Duodenal mucosa (tissue), 2 donors: ENCODE measurements around the gene WLS.
"Not testable (repeated sequence)": the region's sequence is repeated elsewhere in the genome, so short reads cannot be mapped to it uniquely, and the experiment has no call there.

Experiments used
- H3K27ac ChIP-seq: one replicate; pipeline ENCODE4 v1.7.0; 2013; ENCODE audit warnings: low read depth, low read length
- H3K27me3 ChIP-seq, 2 donors: one replicate each; pipeline ENCODE4 v1.7.0; 2013; ENCODE audit warnings: low read length in 2 of 2, control low read depth in 1 of 2; ENCODE audit not compliant: insufficient read depth in 2 of 2, control insufficient read depth in 1 of 2
- H3K36me3 ChIP-seq, 2 donors: one replicate each; pipeline ENCODE4 v1.7.0; 2013; ENCODE audit warnings: low read length in 2 of 2, control low read depth in 1 of 2; ENCODE audit not compliant: insufficient read depth in 2 of 2, control insufficient read depth in 1 of 2
- H3K4me1 ChIP-seq, 2 donors: one replicate each; pipeline ENCODE4 v1.7.0; 2013; ENCODE audit warnings: low read length in 2 of 2, control low read depth in 1 of 2; ENCODE audit not compliant: insufficient read depth in 2 of 2, control insufficient read depth in 1 of 2
- H3K4me3 ChIP-seq, 2 donors: one replicate each; pipeline ENCODE4 v1.7.0; 2013; ENCODE audit warnings: low read length in 2 of 2, low read depth in 1 of 2
- H3K9ac ChIP-seq, 2 donors: one replicate each; pipeline ENCODE4 v1.7.0; 2013; ENCODE audit warnings: low read length in 2 of 2, low read depth in 1 of 2
- H3K9me3 ChIP-seq, 2 donors: one replicate each; pipeline ENCODE4 v1.7.0; 2013; ENCODE audit warnings: low read length in 2 of 2, control low read depth in 1 of 2; ENCODE audit not compliant: control insufficient read depth in 1 of 2

Gene WLS

GRCh38 chr1:68183895-68184294 is 48.4 kb downstream of the WLS start:
- Histone ChIP-seq H3K4me3 (no peak overlapping the region), H3K36me3 (no peaks in the 10 kb centered on the region), H3K27ac (no peak overlapping the region), H3K4me1 (no peaks in the 10 kb centered on the region), H3K9me3 (no peaks in the 10 kb centered on the region), H3K27me3 (no peaks in the 10 kb centered on the region), H3K9ac (no peak overlapping the region)

- Histone ChIP-seq H3K4me1 (peaks cover 15 to 22% of the 10 kb centered on the region in 2 donors), H3K36me3 (no peaks in the 10 kb centered on the region), H3K27ac (no peak overlapping the region), H3K4me3 (no peak overlapping the region), H3K9ac (no peak overlapping the region), H3K27me3 (no peaks in the 10 kb centered on the region), H3K9me3 (no peaks in the 10 kb centered on the region)
These were observed 51.2 kb downstream of the WLS start for GRCh38 chr1:68181165-68181556.

GRCh38 chr1:68180441-68181164 is 51.7 kb downstream of the WLS start:
- Histone ChIP-seq H3K36me3 (no peaks in the 10 kb centered on the region), H3K27me3 (no peaks in the 10 kb centered on the region), H3K9me3 (no peaks in the 10 kb centered on the region), H3K4me3 (no peak overlapping the region), H3K9ac (no peak overlapping the region), H3K4me1 (peaks cover 21 to 27% of the 10 kb centered on the region in 2 donors), H3K27ac (no peak overlapping the region)

- Histone ChIP-seq H3K4me3 (no peak overlapping the region), H3K27ac (no peak overlapping the region), H3K9ac (no peak overlapping the region), H3K4me1 (peaks cover 29 to 42% of the 10 kb centered on the region in 2 donors), H3K27me3 (no peaks in the 10 kb centered on the region), H3K9me3 (no peaks in the 10 kb centered on the region), H3K36me3 (no peaks in the 10 kb centered on the region)
These were observed 53.4 kb downstream of the WLS start for GRCh38 chr1:68178821-68179490.

- Histone ChIP-seq H3K9ac (no peak overlapping the region), H3K27ac (no peak overlapping the region), H3K27me3 (no peaks in the 10 kb centered on the region), H3K4me3 (peak overlapping the region; percentile 7 to 18), H3K4me1 (peaks cover 33 to 54% of the 10 kb centered on the region in 2 donors), H3K36me3 (no peaks in the 10 kb centered on the region), H3K9me3 (no peaks in the 10 kb centered on the region)
These were observed 56.5 kb downstream of the WLS start for GRCh38 chr1:68175621-68176398.

- Histone ChIP-seq H3K4me1 (peaks cover 33 to 54% of the 10 kb centered on the region in 2 donors), H3K27me3 (no peaks in the 10 kb centered on the region), H3K9me3 (no peaks in the 10 kb centered on the region), H3K4me3 (no peak overlapping the region), H3K36me3 (no peaks in the 10 kb centered on the region), H3K9ac (no peak overlapping the region), H3K27ac (peak overlapping the region; percentile 3)
These were observed 57.6 kb downstream of the WLS start for GRCh38 chr1:68174738-68175113.

GRCh38 chr1:68173936-68174737 is 58.2 kb downstream of the WLS start:
- no peaks in the 10 kb centered on the region for H3K27me3 ChIP-seq
- H3K9ac ChIP-seq: peak overlapping the region in 1 of 2 donors; percentile 3
- no peaks in the 10 kb centered on the region for H3K9me3 ChIP-seq
- H3K4me3 ChIP-seq: peak overlapping the region in 1 of 2 donors; percentile 37
- H3K4me1 ChIP-seq: peaks cover 33 to 54% of the 10 kb centered on the region in 2 donors
- H3K36me3 ChIP-seq: no peaks in the 10 kb centered on the region
- peak overlapping the region; percentile 3 for H3K27ac ChIP-seq

GRCh38 chr1:68173283-68173935 is 58.9 kb downstream of the WLS start:
- H3K4me1 ChIP-seq: peaks cover 33 to 54% of the 10 kb centered on the region in 2 donors
- H3K36me3 ChIP-seq: no peaks in the 10 kb centered on the region
- no peak overlapping the region for H3K27ac ChIP-seq
- peak overlapping the region in 1 of 2 donors; percentile 37 for H3K4me3 ChIP-seq
- no peak overlapping the region for H3K9ac ChIP-seq
- no peaks in the 10 kb centered on the region for H3K9me3 ChIP-seq
- no peaks in the 10 kb centered on the region for H3K27me3 ChIP-seq

- H3K9ac ChIP-seq, H3K27ac ChIP-seq, H3K27me3 ChIP-seq, H3K4me3 ChIP-seq, H3K9me3 ChIP-seq, H3K36me3 ChIP-seq: not testable (repeated sequence)
- H3K4me1 ChIP-seq: peaks cover 24 to 38% of the 10 kb centered on the region in 2 donors
These were observed 60.5 kb downstream of the WLS start for GRCh38 chr1:68171795-68172194.
